ENCODE results near the gene PCDH1.

PCDH1 gene

DNA sequence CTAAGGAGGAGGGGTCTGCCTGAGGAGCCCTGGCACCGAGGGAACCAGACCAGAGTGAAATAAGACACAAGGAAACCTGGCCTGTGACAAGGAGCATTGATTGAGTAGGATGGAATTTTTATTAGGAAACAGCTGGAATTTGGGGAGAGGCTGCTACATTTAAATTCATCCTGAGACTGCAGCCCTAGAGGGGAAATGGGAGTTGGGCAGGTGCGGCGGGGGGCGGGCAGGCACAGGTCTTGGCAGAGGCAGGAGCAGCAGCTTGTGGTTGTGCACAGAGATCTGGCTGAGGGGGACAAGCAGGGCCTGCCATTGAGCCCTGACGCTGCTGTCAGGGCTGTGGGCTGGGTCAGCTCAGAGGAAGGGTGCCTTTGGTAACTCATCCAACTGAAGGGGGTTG, 71.6 kb downstream of the PCDH1 start:
- no peak for DNase-seq

DNA sequence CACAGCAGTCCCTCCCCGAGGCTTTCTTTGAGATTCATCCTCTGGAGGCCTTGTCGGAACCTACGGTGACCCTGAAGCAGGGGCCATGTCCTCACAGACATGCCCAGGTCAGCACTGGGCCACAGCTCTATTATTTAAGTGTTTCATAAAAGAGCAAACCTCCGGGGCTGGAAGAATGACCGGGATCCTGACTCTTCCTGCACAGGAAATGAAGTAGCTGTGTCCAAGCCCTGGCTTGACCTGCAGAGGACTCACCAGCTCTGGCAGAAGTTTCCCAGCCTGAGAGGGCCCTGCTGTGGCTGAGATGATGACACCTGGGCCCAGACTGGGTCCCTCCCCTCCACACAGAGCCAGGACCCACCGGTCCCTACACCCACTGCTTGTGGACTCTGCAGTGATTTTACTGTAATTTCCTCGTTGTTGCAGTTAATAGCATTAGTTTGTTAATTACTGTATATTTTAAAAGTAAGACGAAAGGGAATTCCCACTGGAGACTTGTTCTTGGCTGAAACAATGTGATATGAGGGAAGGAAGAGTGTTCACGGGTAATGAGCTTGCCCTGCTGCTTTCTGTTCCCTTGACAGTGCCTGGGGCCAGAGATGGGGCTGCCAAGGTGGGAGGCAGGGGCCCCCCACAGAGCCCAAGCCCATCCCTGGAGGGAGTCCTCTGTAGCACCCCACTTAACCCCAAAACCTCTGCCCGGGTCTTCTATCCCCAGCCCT, 72.2 kb downstream of the PCDH1 start:
- no peak for DNase-seq

DNA sequence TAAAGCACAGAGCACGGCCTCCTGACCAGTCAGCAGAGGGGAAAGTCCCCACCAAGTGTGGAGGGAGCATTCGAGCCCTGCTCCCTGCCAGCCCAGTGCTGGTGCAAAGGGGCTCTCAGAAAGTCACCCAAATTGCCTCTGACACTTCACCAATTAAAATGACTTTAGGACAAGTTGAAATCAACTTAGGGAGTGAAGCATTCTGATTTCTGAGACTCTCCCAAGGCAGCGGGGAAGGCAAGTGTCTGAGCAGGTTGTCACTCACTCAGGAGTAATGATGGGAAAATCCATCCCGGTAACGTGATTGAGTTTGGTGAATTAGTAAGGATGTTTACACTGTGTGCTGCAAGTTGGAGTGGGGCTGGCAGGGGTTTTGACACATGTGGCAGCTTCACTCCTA, 73.7 kb downstream of the PCDH1 start:
- no peak for DNase-seq

All from fibroblast of upper back skin (primary cell).